ENCODE results near the gene GAS6. TPM values are rescaled to one million over a fixed set of nuclear protein-coding genes. Genes with fewer than 3 reads are reported as not detected.

Gene GAS6
- total and polyA plus RNA-seq, 2 donors (not counting 3 experiments of a cell fraction or from before 2014, with no cell fraction given), result 69.2 to 109 TPM

DNA sequence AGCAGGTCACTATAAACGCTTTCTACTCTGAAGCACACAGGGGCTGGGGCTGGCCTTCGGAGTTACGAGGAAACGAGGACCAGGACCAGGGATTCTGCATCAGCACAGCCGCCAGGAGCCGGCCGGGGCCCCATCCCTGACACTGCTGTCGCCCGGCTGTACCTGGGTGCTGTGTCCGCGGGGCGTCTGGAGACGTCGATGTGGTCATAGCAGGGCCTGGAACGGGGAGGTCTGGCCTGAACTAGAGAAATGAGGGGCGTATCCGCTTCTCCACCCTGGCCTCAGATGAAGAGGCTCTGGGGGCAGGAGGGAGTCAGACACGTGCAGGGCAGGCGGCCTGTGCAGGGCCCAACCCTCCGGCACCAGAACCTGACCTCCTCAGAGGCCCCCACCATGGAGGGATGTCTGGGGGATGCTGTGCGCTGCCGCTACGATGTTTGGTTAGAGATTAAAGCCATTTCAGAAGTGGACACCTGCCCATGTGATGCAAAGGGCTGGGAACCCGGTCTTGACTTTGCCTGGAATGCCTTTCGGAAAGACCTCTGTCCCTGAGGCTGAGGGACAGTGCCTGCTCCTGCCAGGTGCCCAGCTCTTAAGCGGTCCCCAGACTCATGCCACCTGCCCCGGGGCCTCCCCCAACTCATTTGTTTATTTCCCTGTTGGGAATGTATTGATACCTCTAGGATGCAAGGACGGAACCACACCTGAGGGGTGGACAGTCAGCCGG, 21.4 kb downstream of the GAS6 start:
- DNase-seq (ENCODE audit: low read depth, low spot score), result no peak
- Histone ChIP-seq H4K20me1 (replicated peaks; ENCODE audit: control insufficient read depth, extremely low read depth, insufficient read depth, low read length) (no peaks in the 10 kb centered on the region), H3K9me1 (replicated peaks; ENCODE audit: control insufficient read depth, extremely low read depth, insufficient read depth, low read length) (no peaks in the 10 kb centered on the region), H3K79me2 (ENCODE audit: control insufficient read depth, insufficient read depth, low read length) (no peaks in the 10 kb centered on the region), H3K4me1 (ENCODE audit: control insufficient read depth, extremely low read depth, insufficient read depth, low read length) (peaks cover 6% of the 10 kb centered on the region), H3K27me3 (ENCODE audit: control insufficient read depth in 2 of 2, insufficient read depth in 2 of 2, low read length in 2 of 2) (no peaks in the 10 kb centered on the region), H3K9ac (replicated peaks; ENCODE audit: extremely low read depth, insufficient read depth, low read length) (no peak overlapping the region), H3K36me3 (ENCODE audit: control insufficient read depth in 2 of 2, extremely low read depth in 1 of 2, insufficient read depth in 2 of 2, low read length in 2 of 2) (peaks cover 0 to 11% of the 10 kb centered on the region in 2 experiments), H3K4me3 (replicated peaks in 1 of 3; ENCODE audit: insufficient read depth in 1 of 3, low read depth in 1 of 3, low read length in 3 of 3) (no peak overlapping the region), H3K4me2 (ENCODE audit: insufficient read depth, low read length) (no peak overlapping the region), H3K9me3 (replicated peaks; ENCODE audit: control insufficient read depth, insufficient read depth, low read length) (no peaks in the 10 kb centered on the region), H2AFZ (ENCODE audit: low read depth, low read length) (no peak overlapping the region), H3K27ac (ENCODE audit: insufficient read depth, low read depth, low read length) (no peak overlapping the region)
- ChIA-PET POLR2A (no interaction called here), CTCF (no interaction called here)
- FAIRE-seq, result no peak
- intact Hi-C loops (cut with micrococcal nuclease) (no loop called here), dilution Hi-C loops (cut with MboI; ENCODE audit: extremely low pct_ligation_motif_present, low sequenced_read_pairs) (no loop called here)
- TF ChIP-seq JUN (IDR thresholded peaks at IDR 0.05; ENCODE audit: borderline replicate concordance, insufficient read depth, insufficient read length, low read depth) (no peak), CTCF (IDR thresholded peaks at IDR 0.05; ENCODE audit: extremely low read depth in 1 of 2, insufficient read depth in 1 of 2, low read depth in 1 of 2, low read length in 2 of 2) (no peak), EZH2 (IDR thresholded peaks at IDR 0.05; ENCODE audit: borderline replicate concordance, low read depth, low read length, severe bottlenecking) (no peak), POLR2A (IDR thresholded peaks at IDR 0.05; ENCODE audit: low read depth, low read length) (no peak)
- no TSS peak for BruUV-seq (replicated peaks)

- BruUV-seq (replicated peaks), result no TSS peak
- Histone ChIP-seq H3K27ac (ENCODE audit: insufficient read depth, low read depth, low read length) (no peak overlapping the region), H3K9me3 (replicated peaks; ENCODE audit: control insufficient read depth, insufficient read depth, low read length) (no peaks in the 10 kb centered on the region), H4K20me1 (replicated peaks; ENCODE audit: control insufficient read depth, extremely low read depth, insufficient read depth, low read length) (no peaks in the 10 kb centered on the region), H3K9me1 (replicated peaks; ENCODE audit: control insufficient read depth, extremely low read depth, insufficient read depth, low read length) (no peaks in the 10 kb centered on the region), H3K4me3 (replicated peaks in 1 of 3; ENCODE audit: insufficient read depth in 1 of 3, low read depth in 1 of 3, low read length in 3 of 3) (no peak overlapping the region), H3K4me1 (ENCODE audit: control insufficient read depth, extremely low read depth, insufficient read depth, low read length) (peaks cover 13% of the 10 kb centered on the region), H3K4me2 (ENCODE audit: insufficient read depth, low read length) (no peak overlapping the region), H3K79me2 (ENCODE audit: control insufficient read depth, insufficient read depth, low read length) (no peaks in the 10 kb centered on the region), H2AFZ (ENCODE audit: low read depth, low read length) (no peak overlapping the region), H3K36me3 (ENCODE audit: control insufficient read depth in 2 of 2, extremely low read depth in 1 of 2, insufficient read depth in 2 of 2, low read length in 2 of 2) (peaks cover 0 to 5% of the 10 kb centered on the region in 2 experiments), H3K9ac (replicated peaks; ENCODE audit: extremely low read depth, insufficient read depth, low read length) (no peak overlapping the region), H3K27me3 (ENCODE audit: control insufficient read depth in 2 of 2, insufficient read depth in 2 of 2, low read length in 2 of 2) (no peaks in the 10 kb centered on the region)
- DNase-seq (ENCODE audit: low read depth, low spot score) (no peak), FAIRE-seq (no peak)
- POLR2A ChIA-PET, result no interaction called here
- CTCF ChIA-PET, result no interaction called here
- intact Hi-C loops (cut with micrococcal nuclease), result no loop called here
- dilution Hi-C loops (cut with MboI; ENCODE audit: extremely low pct_ligation_motif_present, low sequenced_read_pairs), result no loop called here
- TF ChIP-seq GATA2 (IDR thresholded peaks at IDR 0.05; ENCODE audit: insufficient read depth, insufficient read length, low read depth, low read length), result no peak
- TF ChIP-seq CTCF (IDR thresholded peaks at IDR 0.05; ENCODE audit: extremely low read depth in 1 of 2, insufficient read depth in 1 of 2, low read depth in 1 of 2, low read length in 2 of 2), result no peak
- no peak for TF ChIP-seq POLR2AphosphoS5 (IDR thresholded peaks at IDR 0.05; ENCODE audit: insufficient read depth, low read depth, low read length)
- TF ChIP-seq EZH2 (IDR thresholded peaks at IDR 0.05; ENCODE audit: borderline replicate concordance, low read depth, low read length, severe bottlenecking), result no peak
- no peak for TF ChIP-seq MAX (IDR thresholded peaks at IDR 0.05; ENCODE audit: insufficient read depth, insufficient read length)
- TF ChIP-seq FOS (IDR thresholded peaks at IDR 0.05; ENCODE audit: borderline replicate concordance, insufficient read depth, low read length), result no peak
- TF ChIP-seq POLR2A (IDR thresholded peaks at IDR 0.05; ENCODE audit: low read depth, low read length), result no peak
These were observed 22.6 kb downstream of the GAS6 start for GRCh38 chr13:113841353-113841650.

Measured in endothelial cell of umbilical vein (primary cell).